Measurements from ENCODE around the gene ATG4D.

Gene ATG4D

DNA sequence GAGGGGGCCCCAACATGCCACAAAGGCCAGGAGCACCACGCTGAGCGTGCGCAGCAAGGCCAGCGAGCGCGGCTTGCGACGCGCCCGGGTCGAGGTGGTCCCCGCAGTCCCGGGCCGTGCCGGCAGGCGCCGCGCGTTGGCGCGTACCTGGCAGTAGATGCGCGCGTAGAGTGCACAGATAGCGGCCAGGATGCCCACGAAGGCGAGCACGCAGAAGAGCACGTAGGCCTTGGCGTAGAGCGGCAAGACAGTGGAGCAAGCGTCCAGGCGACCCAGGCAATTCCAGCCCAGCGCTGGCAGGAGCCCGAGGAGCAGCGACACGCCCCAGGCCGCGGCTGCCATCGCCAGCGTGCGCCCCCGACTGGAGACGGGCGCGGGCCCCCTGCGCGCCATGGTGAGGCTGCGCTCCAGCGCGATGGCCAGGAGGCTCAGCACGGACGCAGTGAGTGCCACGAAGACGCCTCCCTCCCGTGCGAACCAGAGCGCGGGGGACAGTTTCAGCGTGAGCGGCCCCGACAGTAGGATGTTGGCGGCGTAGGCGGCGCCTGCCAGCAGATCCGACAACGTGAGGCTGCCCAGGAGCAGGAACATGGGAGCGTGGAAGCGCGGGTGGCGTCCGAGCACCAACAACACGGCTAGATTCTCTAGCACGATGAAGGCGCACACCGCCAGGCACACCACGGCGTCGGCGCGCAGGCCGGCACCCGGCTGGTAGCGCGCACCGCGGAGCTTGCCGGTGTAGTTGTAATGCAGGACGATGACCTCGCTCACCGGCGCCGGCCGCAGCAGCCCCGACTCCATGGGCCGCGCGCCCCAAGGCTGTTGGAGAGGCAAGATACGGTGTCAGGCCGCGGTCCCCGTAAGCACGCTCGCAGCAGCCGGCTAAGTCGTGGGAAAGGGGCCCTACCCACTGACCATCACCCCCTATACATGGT, 29.2 kb upstream of the ATG4D start:
- ChIA-PET CTCF (no interaction called here), POLR2A (no interaction called here)
- no peaks in the 10 kb centered on the region for H3K9me3 ChIP-seq (ENCODE audit: control extremely low read depth in 1 of 5, control insufficient read depth in 4 of 5, insufficient read depth in 2 of 5, low read depth in 1 of 5, low read length in 4 of 5)
- peak; percentile 65 to 83 (median 78) for DNase-seq
- WGBS (ENCODE audit: insufficient coverage) = 3% methylated on average over 93 of the region's 107 CpGs
- H3K4me1 ChIP-seq (ENCODE audit: control extremely low read depth in 1 of 4, control insufficient read depth in 4 of 4, insufficient read depth in 4 of 4, low read length in 3 of 4) = peaks cover 0 to 39% (median 36%) of the 10 kb centered on the region in 4 experiments
- no peaks in the 10 kb centered on the region for H3K36me3 ChIP-seq (ENCODE audit: control insufficient read depth in 4 of 4, insufficient read depth in 4 of 4, low read length in 3 of 4)
- peaks cover 4 to 83% (median 46%) of the 10 kb centered on the region in 5 experiments for H3K27me3 ChIP-seq (replicated peaks in 2 of 5; ENCODE audit: control insufficient read depth in 4 of 5, insufficient read depth in 5 of 5, low read length in 4 of 5)
- H3K27ac ChIP-seq (ENCODE audit: insufficient read depth in 1 of 2, low read depth in 1 of 2, low read length in 2 of 2, poor library complexity in 1 of 2, severe bottlenecking in 2 of 2) = no peak overlapping the region
- peak overlapping the region in 4 of 7 experiments; percentile 10 to 42 (median 34) for H3K4me3 ChIP-seq (ENCODE audit: control insufficient read depth in 1 of 7, extremely low read depth in 1 of 7, insufficient read depth in 4 of 7, low read depth in 2 of 7, low read length in 6 of 7)

DNA sequence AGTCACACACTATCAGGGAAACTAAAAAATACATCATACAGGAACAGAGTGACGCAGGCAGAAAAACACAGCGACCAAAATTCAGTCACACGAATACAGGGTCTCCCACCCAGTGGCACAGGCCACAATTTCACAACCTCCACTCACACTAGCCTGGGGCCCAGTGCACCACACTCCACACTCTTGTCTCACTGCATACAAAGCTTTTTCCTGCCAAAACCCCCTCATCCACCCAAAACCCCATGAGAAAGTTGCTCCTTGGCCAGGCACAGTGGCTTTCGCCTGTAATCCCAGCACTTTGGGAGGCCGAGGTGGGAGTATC, 27.7 kb upstream of the ATG4D start:
- Histone ChIP-seq H3K4me1 (ENCODE audit: control extremely low read depth in 1 of 4, control insufficient read depth in 4 of 4, insufficient read depth in 4 of 4, low read length in 3 of 4) (peaks cover 0 to 36% (median 32%) of the 10 kb centered on the region in 4 experiments), H3K9me3 (ENCODE audit: control extremely low read depth in 1 of 5, control insufficient read depth in 4 of 5, insufficient read depth in 2 of 5, low read depth in 1 of 5, low read length in 4 of 5) (no peaks in the 10 kb centered on the region), H3K4me3 (ENCODE audit: control insufficient read depth in 1 of 7, extremely low read depth in 1 of 7, insufficient read depth in 4 of 7, low read depth in 2 of 7, low read length in 6 of 7) (no peak overlapping the region), H3K27ac (ENCODE audit: insufficient read depth in 1 of 2, low read depth in 1 of 2, low read length in 2 of 2, poor library complexity in 1 of 2, severe bottlenecking in 2 of 2) (no peak overlapping the region), H3K27me3 (replicated peaks in 2 of 5; ENCODE audit: control insufficient read depth in 4 of 5, insufficient read depth in 5 of 5, low read length in 4 of 5) (peaks cover 4 to 88% (median 51%) of the 10 kb centered on the region in 5 experiments), H3K36me3 (ENCODE audit: control insufficient read depth in 4 of 4, insufficient read depth in 4 of 4, low read length in 3 of 4) (no peaks in the 10 kb centered on the region)
- DNase-seq = no peak
- ChIA-PET CTCF (interaction anchor here (1.0 to 1.3 kb wide), 3 partner anchors 10 to 21 kb away, joined by 3 to 5 read pairs (median 3); no protein-coding TSS in a partner anchor), POLR2A (no interaction called here)
- 97% methylated on average over 5 of the region's 5 CpGs for WGBS (ENCODE audit: insufficient coverage)

DNA sequence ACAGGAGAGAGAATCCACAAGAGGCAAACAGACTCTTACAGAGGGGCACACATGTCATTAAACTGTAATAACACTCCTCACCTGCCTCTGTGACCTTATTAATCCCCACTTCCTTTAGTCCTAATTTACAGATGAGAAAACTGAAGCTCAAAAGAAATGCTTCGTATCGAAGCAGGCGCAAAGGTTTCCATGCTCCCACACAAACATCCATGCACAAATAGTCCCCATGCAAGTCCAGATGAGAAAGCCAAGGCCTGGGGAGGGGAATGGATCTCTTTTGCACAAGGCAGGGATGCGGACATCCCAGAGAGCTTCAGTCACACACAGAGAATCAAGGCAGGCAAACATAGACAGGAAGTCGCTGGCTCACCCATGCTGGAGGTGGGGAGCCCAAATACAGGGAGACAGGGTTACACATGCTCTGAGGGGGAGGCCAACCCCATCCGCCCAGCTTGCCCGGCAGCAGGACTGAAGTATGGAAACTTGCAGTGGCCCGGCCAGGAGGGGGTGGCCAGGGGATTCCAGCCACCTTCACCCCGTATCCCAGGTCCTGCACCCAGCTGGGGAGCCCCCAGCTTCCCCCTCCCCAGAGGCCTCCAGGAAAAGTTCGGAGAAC, 26.9 kb upstream of the ATG4D start:
- H3K4me3 ChIP-seq (ENCODE audit: control insufficient read depth in 1 of 7, extremely low read depth in 1 of 7, insufficient read depth in 4 of 7, low read depth in 2 of 7, low read length in 6 of 7) = no peak overlapping the region
- CTCF ChIA-PET = interaction anchor here (1.0 to 1.3 kb wide), 5 partner anchors 9 to 20 kb away, joined by 3 to 5 read pairs (median 4); partner anchors contain the start of gene KEAP1

DNA sequence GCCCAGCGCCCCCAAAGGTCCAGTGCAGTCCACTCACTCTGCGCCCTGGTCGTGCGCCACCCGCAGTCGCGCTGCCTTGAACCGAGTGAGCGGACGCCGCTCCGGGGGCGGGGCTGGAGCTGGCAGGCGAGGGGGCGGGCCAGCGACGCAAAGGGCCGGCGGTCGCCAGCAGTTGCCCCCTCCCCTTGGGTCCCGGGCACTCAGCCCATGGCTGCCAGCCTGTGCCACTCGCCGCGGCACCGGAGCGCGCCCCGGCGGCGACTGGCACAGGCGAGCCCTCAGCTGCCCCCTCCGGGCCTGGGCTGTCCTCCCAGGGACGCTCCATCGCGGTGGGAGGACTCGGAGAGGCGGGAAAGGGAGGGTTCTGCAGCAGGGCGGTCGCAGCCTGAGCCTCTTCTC, 26.3 kb upstream of the ATG4D start, which contains the start of gene S1PR5:
S1PR5 (minus strand) TSS at position 87 of the 399 bp plus-strand sequence. CDS start 2,436 bp downstream, outside the sequence.
- ChIA-PET POLR2A (interaction anchor here (0.9 kb wide), 1 partner anchor 228 kb away, joined by 3 read pairs; the partner anchor contains the start of gene ICAM5), CTCF (interaction anchor here (1.1 to 1.3 kb wide), 3 partner anchors 9 to 20 kb away, joined by 3 to 5 read pairs (median 4); partner anchors contain the start of gene KEAP1)
- Histone ChIP-seq H3K27ac (ENCODE audit: insufficient read depth in 1 of 2, low read depth in 1 of 2, low read length in 2 of 2, poor library complexity in 1 of 2, severe bottlenecking in 2 of 2) (no peak within 1 kb of the TSS), H3K4me3 (ENCODE audit: control insufficient read depth in 1 of 7, extremely low read depth in 1 of 7, insufficient read depth in 4 of 7, low read depth in 2 of 7, low read length in 6 of 7) (peak within 1 kb of the TSS in 2 of 7 experiments; percentile 33 to 60), H3K4me1 (ENCODE audit: control extremely low read depth in 1 of 4, control insufficient read depth in 4 of 4, insufficient read depth in 4 of 4, low read length in 3 of 4) (peaks cover 0 to 36% (median 32%) of the 10 kb centered on the region in 4 experiments), H3K9me3 (ENCODE audit: control extremely low read depth in 1 of 5, control insufficient read depth in 4 of 5, insufficient read depth in 2 of 5, low read depth in 1 of 5, low read length in 4 of 5) (no peaks in the 10 kb centered on the region), H3K36me3 (ENCODE audit: control insufficient read depth in 4 of 4, insufficient read depth in 4 of 4, low read length in 3 of 4) (no peaks in the 10 kb centered on the region), H3K27me3 (replicated peaks in 2 of 5; ENCODE audit: control insufficient read depth in 4 of 5, insufficient read depth in 5 of 5, low read length in 4 of 5) (peaks cover 4 to 81% (median 51%) of the 10 kb centered on the region in 5 experiments)
- DNase-seq = no peak
- 5% methylated on average over 37 of the region's 39 CpGs for WGBS (ENCODE audit: insufficient coverage)

More for the DNA sequence above, 26.9 kb upstream of the ATG4D start:
- no peaks in the 10 kb centered on the region for H3K9me3 ChIP-seq (ENCODE audit: control extremely low read depth in 1 of 5, control insufficient read depth in 4 of 5, insufficient read depth in 2 of 5, low read depth in 1 of 5, low read length in 4 of 5)
- POLR2A ChIA-PET = no interaction called here
- no peak overlapping the region for H3K27ac ChIP-seq (ENCODE audit: insufficient read depth in 1 of 2, low read depth in 1 of 2, low read length in 2 of 2, poor library complexity in 1 of 2, severe bottlenecking in 2 of 2)
- 68% methylated on average over 7 of the region's 10 CpGs for whole genome bisulfite sequencing (ENCODE audit: insufficient coverage)
- no peaks in the 10 kb centered on the region for H3K36me3 ChIP-seq (ENCODE audit: control insufficient read depth in 4 of 4, insufficient read depth in 4 of 4, low read length in 3 of 4)
- peaks cover 4 to 86% (median 51%) of the 10 kb centered on the region in 5 experiments for H3K27me3 ChIP-seq (replicated peaks in 2 of 5; ENCODE audit: control insufficient read depth in 4 of 5, insufficient read depth in 5 of 5, low read length in 4 of 5)
- DNase-seq = no peak
- peaks cover 0 to 36% (median 32%) of the 10 kb centered on the region in 4 experiments for H3K4me1 ChIP-seq (ENCODE audit: control extremely low read depth in 1 of 4, control insufficient read depth in 4 of 4, insufficient read depth in 4 of 4, low read length in 3 of 4)

DNA sequence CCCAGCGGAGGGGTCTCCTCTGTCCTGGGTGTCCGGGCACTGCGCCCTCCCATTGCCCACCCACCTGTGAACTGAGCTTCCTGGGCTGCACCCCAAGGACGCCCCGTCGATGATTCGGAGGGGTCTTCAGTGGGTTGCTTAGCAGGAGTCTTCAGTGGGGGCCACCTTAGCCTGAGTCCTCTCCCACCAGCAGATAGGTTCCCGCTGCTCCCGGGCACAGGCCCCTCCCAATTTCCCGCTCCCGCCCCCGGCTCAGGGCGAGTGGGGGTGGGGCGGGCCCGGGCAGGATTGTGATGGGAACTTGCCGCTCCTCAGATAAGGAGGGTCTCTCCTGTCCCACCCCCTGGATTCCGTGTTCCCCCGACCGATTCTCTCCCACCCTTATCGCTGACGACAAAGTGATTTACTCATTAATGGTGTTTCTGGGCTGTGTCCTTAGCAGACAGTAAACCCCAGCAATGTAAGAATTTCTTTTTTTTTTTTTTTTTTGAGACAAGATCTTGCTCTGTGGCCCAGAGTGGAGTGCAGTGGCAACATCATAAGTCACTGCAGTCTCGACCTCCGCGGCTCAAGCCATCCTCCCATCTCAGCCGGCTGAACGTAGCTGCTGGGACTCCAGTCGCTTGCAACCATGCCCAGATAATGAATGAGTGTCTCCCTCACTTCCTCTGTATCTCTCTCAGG, 25.8 kb upstream of the ATG4D start:
- H3K4me3 ChIP-seq (ENCODE audit: control insufficient read depth in 1 of 7, extremely low read depth in 1 of 7, insufficient read depth in 4 of 7, low read depth in 2 of 7, low read length in 6 of 7) = peak overlapping the region in 2 of 7 experiments; percentile 33 to 60
- ChIA-PET POLR2A (interaction anchor here (0.5 to 0.9 kb wide), 2 partner anchors 10 to 228 kb away, joined by 3 to 6 read pairs; partner anchors contain the start of gene ICAM5), CTCF (interaction anchor here (1.2 kb wide), 1 partner anchor 10 kb away, joined by 4 read pairs; no protein-coding TSS in a partner anchor)
- WGBS (ENCODE audit: insufficient coverage) = 1% methylated on average over 14 of the region's 27 CpGs
- peak in 2 of 3 donors; percentile 51 to 56 for DNase-seq
- peaks cover 0 to 36% (median 32%) of the 10 kb centered on the region in 4 experiments for H3K4me1 ChIP-seq (ENCODE audit: control extremely low read depth in 1 of 4, control insufficient read depth in 4 of 4, insufficient read depth in 4 of 4, low read length in 3 of 4)
- H3K9me3 ChIP-seq (ENCODE audit: control extremely low read depth in 1 of 5, control insufficient read depth in 4 of 5, insufficient read depth in 2 of 5, low read depth in 1 of 5, low read length in 4 of 5) = no peaks in the 10 kb centered on the region
- H3K36me3 ChIP-seq (ENCODE audit: control insufficient read depth in 4 of 4, insufficient read depth in 4 of 4, low read length in 3 of 4) = no peaks in the 10 kb centered on the region
- H3K27me3 ChIP-seq (replicated peaks in 2 of 5; ENCODE audit: control insufficient read depth in 4 of 5, insufficient read depth in 5 of 5, low read length in 4 of 5) = peaks cover 4 to 76% (median 51%) of the 10 kb centered on the region in 5 experiments
- no peak overlapping the region for H3K27ac ChIP-seq (ENCODE audit: insufficient read depth in 1 of 2, low read depth in 1 of 2, low read length in 2 of 2, poor library complexity in 1 of 2, severe bottlenecking in 2 of 2)

DNA sequence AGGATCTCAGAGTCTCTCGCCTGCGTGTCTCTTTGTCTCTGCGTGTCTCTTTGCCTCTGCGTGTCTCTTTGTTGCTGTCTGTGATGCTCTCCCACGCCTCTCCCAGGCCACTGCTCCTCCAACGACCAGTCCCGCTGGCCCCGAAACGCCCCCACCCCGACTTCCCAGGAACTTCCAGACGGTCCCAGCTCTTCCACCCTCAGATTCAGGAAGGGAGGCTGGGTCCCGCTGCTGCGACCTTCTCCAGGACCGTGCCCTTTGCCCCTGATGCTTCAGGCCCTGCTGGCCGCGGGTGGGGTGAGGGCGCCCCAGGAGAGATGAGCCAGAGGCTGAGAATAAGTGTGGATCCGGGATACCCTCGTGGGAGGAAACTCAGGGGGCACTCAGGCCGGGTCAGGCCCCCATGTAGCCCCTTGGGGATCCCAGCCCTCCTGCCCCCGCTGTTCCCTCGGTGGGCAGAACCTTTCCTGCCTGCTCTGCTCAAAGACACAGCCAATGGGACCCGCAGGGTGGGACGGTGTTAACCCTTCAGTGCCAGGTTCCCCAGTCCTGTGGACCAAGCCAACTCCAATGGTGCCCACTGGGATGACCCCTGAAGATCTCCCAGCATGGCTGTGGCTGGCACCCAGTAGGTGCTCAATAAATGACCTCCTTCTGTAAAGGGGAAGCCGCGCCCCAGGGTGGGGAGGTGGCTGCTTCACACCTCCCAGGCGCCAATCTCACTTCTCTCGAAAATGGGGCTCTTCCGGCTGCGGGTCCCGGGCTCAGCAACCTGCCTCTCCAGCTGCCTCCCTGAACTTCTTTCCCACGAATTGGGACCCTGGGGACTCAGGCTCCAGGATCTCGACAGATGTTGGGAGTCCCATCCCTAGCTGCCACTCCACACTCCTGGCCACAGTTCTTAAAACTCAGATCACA, 25.0 kb upstream of the ATG4D start:
- no peaks in the 10 kb centered on the region for H3K9me3 ChIP-seq (ENCODE audit: control extremely low read depth in 1 of 5, control insufficient read depth in 4 of 5, insufficient read depth in 2 of 5, low read depth in 1 of 5, low read length in 4 of 5)
- H3K36me3 ChIP-seq (ENCODE audit: control insufficient read depth in 4 of 4, insufficient read depth in 4 of 4, low read length in 3 of 4) = no peaks in the 10 kb centered on the region
- WGBS (ENCODE audit: insufficient coverage) = 12% methylated on average over 24 of the region's 33 CpGs
- peaks cover 4 to 68% (median 43%) of the 10 kb centered on the region in 5 experiments for H3K27me3 ChIP-seq (replicated peaks in 2 of 5; ENCODE audit: control insufficient read depth in 4 of 5, insufficient read depth in 5 of 5, low read length in 4 of 5)
- CTCF ChIA-PET = interaction anchor here (0.6 kb wide), 1 partner anchor 11 kb away, joined by 3 read pairs; no protein-coding TSS in a partner anchor
- POLR2A ChIA-PET = no interaction called here
- H3K27ac ChIP-seq (ENCODE audit: insufficient read depth in 1 of 2, low read depth in 1 of 2, low read length in 2 of 2, poor library complexity in 1 of 2, severe bottlenecking in 2 of 2) = no peak overlapping the region
- peaks cover 0 to 36% (median 31%) of the 10 kb centered on the region in 4 experiments for H3K4me1 ChIP-seq (ENCODE audit: control extremely low read depth in 1 of 4, control insufficient read depth in 4 of 4, insufficient read depth in 4 of 4, low read length in 3 of 4)
- DNase-seq = no peak
- H3K4me3 ChIP-seq (ENCODE audit: control insufficient read depth in 1 of 7, extremely low read depth in 1 of 7, insufficient read depth in 4 of 7, low read depth in 2 of 7, low read length in 6 of 7) = peak overlapping the region in 1 of 7 experiments; percentile 33
